ENCODE results near the gene PRKCA.

Gene PRKCA

DNA sequence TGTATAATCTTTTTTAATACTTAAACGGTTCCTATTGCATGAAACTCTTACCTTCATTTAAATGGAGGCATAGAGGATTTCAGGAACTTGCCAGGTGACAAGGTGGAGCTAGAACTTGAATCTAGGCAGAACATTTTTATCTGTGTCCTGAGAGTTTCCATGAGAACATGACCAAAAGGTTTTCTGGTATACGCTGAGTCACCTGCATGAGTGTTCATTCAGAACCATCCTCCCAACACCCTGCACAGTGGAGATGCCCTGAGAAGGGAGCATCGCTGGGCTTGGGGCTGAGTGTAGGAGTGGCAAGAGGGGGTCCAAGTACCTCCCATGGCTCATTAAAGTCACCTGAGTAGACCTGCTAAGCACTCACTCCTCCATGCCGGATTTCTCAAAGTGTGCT lies 362.8 kb downstream of the PRKCA start:
- DNase-seq (ENCODE audit: low read depth), result no peak
- TF ChIP-seq, protein P1, sequence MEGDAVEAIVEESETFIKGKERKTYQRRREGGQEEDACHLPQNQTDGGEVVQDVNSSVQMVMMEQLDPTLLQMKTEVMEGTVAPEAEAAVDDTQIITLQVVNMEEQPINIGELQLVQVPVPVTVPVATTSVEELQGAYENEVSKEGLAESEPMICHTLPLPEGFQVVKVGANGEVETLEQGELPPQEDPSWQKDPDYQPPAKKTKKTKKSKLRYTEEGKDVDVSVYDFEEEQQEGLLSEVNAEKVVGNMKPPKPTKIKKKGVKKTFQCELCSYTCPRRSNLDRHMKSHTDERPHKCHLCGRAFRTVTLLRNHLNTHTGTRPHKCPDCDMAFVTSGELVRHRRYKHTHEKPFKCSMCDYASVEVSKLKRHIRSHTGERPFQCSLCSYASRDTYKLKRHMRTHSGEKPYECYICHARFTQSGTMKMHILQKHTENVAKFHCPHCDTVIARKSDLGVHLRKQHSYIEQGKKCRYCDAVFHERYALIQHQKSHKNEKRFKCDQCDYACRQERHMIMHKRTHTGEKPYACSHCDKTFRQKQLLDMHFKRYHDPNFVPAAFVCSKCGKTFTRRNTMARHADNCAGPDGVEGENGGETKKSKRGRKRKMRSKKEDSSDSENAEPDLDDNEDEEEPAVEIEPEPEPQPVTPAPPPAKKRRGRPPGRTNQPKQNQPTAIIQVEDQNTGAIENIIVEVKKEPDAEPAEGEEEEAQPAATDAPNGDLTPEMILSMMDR (conservative IDR thresholded peaks at IDR 0.05; ENCODE audit: low read depth, low read length), result no peak
- no peak overlapping the region for H3K4me3 ChIP-seq (ENCODE audit: low read length)

- TF ChIP-seq, protein P1 (conservative IDR thresholded peaks at IDR 0.05; ENCODE audit: low read depth, low read length), result no peak
- H3K4me3 ChIP-seq (ENCODE audit: low read length), result no peak overlapping the region
- peak; percentile 75 for DNase-seq (ENCODE audit: low read depth)
Measured at GRCh38 chr17:66667090-66667489, 364.7 kb downstream of the PRKCA start.

GRCh38 chr17:66667491-66668030 lies 365.1 kb downstream of the PRKCA start:
- TF ChIP-seq, protein P1 (conservative IDR thresholded peaks at IDR 0.05; ENCODE audit: low read depth, low read length), result no peak
- no peak overlapping the region for H3K4me3 ChIP-seq (ENCODE audit: low read length)
- no peak for DNase-seq (ENCODE audit: low read depth)

DNA sequence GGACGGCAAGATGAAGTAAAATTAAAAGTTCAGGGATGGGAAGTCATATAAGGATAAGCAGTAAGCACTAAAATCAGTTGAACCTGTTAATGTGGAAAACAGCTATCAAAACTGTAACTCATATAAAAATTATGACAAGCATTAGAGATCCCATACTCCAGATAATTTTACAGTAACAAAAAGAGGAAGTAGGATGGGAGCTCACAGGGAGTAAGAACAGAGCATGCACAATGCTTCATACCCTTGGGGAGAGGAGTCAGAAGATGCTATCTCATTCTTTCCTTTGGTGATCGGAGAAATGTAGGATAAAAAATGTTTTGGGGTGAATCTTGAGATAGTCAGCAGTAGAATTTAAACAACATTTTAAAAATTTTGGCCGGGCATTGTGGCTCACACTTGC lies 367.8 kb downstream of the PRKCA start:
- no peak for DNase-seq (ENCODE audit: low read depth)
- no peak overlapping the region for H3K4me3 ChIP-seq (ENCODE audit: low read length)
- TF ChIP-seq, protein P1 (conservative IDR thresholded peaks at IDR 0.05; ENCODE audit: low read depth, low read length), result no peak

GRCh38 chr17:66671156-66671555 lies 368.7 kb downstream of the PRKCA start:
- TF ChIP-seq, protein P1 (conservative IDR thresholded peaks at IDR 0.05; ENCODE audit: low read depth, low read length), result no peak
- no peak overlapping the region for H3K4me3 ChIP-seq (ENCODE audit: low read length)
- no peak for DNase-seq (ENCODE audit: low read depth)

DNA sequence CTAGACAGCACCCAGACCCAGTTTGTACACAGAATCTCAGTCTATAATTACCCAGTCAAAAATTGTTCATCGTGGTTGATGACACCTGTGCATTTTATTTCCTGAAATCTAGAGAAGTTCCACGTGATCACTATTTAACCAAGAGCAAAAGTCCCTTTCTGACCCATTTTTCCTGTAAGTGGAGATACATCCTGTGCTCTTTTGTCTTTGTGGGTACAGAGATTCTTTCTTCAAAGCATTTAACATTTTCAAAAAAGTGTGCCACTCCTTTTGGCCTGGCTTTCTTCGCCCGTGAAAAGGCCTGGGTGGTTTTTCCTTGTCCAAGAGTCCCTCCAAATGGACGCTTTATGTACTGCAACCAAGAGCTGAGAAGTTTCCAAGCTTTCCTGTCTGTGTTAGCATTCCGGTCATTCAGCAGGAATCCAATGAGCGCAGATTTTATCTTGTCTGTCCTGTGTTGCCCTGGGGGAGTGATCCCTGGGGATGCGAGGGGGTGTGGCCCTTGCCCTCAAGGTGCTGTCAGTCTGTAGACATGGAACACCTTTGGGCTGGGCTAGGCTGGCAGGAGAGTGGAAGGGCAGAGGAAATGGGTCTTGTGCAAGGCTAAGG lies 371.4 kb downstream of the PRKCA start:
- no peak overlapping the region for H3K4me3 ChIP-seq (ENCODE audit: low read length)
- TF ChIP-seq, protein P1 (conservative IDR thresholded peaks at IDR 0.05; ENCODE audit: low read depth, low read length), result peak; percentile 83
- no peak for DNase-seq (ENCODE audit: low read depth)

DNA sequence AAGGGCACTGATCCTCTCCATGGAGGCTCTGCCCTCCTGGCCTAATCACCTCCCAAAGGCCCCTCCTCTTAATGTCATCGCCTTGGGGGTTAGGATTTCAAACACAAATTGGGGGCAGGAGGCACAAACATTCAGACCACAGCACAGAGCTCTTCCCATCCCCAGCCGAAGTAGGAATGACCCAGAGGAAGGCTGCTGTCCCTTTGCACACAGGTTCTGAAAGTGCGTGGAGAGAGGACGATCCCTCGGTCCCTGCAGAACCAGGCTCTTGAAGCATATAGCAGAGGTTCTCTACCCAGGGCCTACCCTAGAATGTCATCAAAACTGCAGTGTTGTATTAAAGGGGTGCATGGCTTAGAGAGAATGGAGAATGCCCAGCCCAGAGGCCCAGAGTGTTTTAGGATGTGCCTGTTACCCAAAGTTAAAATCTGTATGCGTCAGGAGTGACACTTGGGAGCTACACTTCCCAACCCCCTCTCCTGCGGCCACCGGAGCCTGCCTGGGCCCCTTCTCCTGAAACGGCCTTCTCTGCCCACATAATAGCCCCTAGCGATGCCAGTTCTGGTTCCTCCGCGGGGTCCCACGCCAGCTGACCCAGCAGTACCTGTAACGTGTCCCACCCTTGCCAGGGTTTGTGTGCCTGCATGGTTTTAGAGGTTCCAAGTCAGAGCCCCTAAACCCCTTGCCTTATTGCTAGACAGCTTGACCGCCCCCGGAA lies 373.0 kb downstream of the PRKCA start:
- TF ChIP-seq, protein P1 (conservative IDR thresholded peaks at IDR 0.05; ENCODE audit: low read depth, low read length), result no peak
- H3K4me3 ChIP-seq (ENCODE audit: low read length), result no peak overlapping the region
- no peak for DNase-seq (ENCODE audit: low read depth)

All from retinal pigment epithelial cell (primary cell).